ENCODE data around the gene MSMP.

The MSMP gene

DNA sequence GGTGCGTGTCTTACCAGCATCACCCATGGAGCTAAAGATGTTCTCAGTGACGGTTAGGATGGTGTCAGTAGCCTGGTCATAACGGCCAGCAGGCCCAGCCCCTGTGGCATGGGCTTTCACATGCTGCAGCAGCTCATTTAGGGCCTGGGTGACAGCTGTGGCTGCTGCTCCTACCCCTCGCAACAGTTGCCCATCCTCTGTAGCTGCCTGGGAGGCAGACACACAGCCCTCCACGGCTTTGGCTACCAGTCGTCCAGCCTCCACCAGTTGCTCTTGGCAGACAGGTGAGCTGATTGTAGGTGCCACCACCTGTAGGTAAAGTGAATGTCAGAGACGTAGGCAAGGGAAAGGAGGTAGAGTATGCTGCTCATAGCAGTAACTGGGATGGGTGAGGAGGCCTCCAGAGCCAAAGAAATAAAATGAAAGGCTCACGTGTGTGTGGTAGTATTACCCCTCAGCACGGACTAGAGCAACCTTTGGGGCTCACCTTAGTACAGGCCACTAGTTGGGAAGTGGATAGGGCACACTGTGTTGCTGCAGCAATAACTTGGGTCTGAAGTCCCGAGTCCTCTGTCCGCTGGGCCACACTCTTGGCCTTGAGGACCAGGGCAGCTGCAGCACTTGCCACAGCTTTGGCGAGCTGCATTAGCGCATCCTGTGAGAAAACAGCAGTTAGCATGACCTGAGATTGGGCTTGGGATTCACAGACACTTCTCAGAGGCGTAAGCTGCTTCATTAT, 36.8 kb downstream of the MSMP start:
- DNase-seq, result no peak

- DNase-seq, result no peak
Observed at GRCh38 chr9:35716230-35716629, 37.8 kb downstream of the MSMP start.

DNA sequence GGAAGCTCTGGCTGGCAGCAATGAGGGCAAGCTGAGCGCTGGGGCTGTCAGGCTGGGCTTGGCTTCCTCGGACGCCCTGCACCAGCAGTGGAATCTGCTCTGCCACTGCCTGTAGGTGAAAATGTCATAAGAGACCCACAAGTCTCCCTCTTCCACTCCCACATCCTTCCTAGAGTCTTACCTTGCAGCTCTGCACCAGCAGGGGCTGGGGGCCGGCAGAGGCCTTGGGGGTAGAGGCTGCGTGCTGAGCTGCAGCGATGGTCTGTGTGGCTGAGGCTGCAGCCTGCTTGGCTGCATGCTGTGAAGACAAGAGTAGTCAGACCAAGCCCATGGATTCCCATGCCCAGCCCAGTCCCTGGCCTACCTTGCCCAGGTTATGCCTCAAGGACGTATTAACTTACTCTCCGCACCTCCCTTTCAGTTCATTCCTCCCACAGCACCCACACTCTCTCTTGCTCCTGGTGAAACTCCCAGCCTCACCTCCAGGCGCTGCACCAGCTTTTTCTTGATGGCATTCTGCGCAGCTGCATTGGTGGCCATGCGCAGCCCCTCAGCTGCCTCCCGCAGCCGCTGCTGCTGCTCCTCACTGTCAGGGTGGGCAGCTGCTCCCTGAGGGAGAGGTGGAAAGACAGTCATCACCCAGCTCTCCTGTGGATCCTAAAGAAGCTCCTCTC, 39.4 kb downstream of the MSMP start:
- DNase-seq, result no peak

GRCh38 chr9:35714123-35714522, 40.0 kb downstream of the MSMP start:
- no peak for DNase-seq

DNA sequence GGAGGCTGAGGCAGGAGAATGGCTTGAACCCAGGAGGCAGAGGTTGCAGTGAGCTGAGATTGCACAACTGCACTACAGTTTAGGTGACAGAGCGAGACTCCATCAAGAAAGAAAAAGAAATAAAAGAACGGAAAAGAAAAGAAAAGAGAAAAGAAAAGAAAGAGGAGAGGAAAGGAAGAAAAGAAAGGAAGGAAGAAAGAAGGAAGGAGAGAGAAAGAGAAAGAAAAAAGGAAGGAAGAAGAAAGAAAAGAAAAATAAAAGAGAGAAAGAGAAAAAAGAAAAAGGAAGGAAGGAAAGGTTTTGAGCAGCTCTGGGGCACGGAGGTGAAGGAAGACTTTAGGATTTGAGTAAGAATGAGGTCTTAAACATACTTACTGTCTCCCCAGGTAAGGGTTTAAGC, 40.5 kb downstream of the MSMP start:
- no peak for DNase-seq

GRCh38 chr9:35712762-35713400, 41.2 kb downstream of the MSMP start:
- DNase-seq, result no peak

- DNase-seq, result no peak
Observed at GRCh38 chr9:35711501-35712428, 42.3 kb downstream of the MSMP start.

GRCh38 chr9:35710818-35711500, 43.1 kb downstream of the MSMP start:
- no peak for DNase-seq

DNA sequence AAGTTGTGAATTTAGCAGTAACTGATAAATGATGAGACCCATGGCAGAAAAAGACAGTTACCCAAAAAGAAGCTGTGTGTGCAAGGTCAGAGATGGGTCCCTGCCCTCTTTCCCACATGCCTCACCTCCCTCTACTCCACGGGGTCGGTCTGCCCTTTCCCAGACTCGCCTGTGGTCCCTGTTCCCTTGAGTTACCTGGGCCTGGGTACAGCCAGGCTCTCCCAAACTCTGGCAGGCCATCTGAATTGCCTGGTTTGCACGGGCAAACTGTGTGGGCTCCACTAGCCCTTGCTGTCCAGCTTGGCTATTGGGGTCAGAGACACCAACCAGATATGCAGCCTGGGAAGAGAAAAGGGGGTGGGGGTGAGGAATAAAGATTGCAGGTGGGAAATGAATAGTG, 45.9 kb downstream of the MSMP start:
- no peak for DNase-seq

DNA sequence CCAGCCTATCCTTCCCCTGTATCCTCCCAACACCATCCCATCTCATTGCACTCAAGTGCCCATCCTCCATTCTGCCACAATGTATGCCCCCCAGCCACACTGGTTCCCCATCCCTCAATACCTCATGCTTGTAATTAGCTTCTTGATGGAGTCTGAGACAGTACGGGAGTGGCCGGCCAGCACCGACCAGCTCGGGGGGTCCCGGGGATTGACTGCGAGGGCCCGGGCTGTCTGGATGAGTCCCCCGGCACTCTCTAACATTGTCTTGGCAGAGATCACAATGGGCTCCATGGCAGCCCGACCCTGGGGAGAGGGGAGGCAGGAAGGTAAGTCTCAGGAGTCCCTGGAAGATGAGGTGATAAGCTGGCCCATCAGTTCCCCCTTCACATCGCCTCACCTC, 47.1 kb downstream of the MSMP start:
- DNase-seq, result no peak

GRCh38 chr9:35705836-35706430, 48.1 kb downstream of the MSMP start:
- no peak for DNase-seq

GRCh38 chr9:35705372-35705771, 48.7 kb downstream of the MSMP start:
- no peak for DNase-seq

- DNase-seq, result no peak
Observed at GRCh38 chr9:35703906-35704672, 50.0 kb downstream of the MSMP start.
